CD4-positive, alpha-beta T cell (primary cell): ENCODE measurements around the gene ENGASE. TPM values are rescaled to one million over a fixed set of nuclear protein-coding genes. Genes with fewer than 3 reads are reported as not detected.
A peak's percentile ranks its signal among the peaks of the same experiment; 100 is the strongest.

Experiments used
- ATAC-seq: fragments of 200-7000 bp; cut with Tn5 transposase; one replicate; pipeline ENCODE4 v1.10.0; 2022; ENCODE audit warnings: mild to moderate bottlenecking; ENCODE audit not compliant: poor library complexity
- CTCF ChIA-PET: fragments of 350-600 bp; sonication (Branson Sonifier 250); formaldehyde crosslinking; loops from one replicate; lab custom pipeline; 2021; ENCODE audit warnings: antibody characterized with exemption, inconsistent platforms; lab: Charles Lee
- POLR2A ChIA-PET: fragments of 350-600 bp; sonication (Branson Sonifier 250); formaldehyde crosslinking; loops from one replicate; lab custom pipeline; 2021; ENCODE audit warnings: antibody characterized with exemption, inconsistent platforms; lab: Charles Lee
- DNase-seq, 14 experiments: peaks; one replicate each; pipeline ENCODE4 v3.0.0-alpha.2; 2013 to 2020; ENCODE audit warnings: mixed read lengths in 2 of 14
- H3K27ac ChIP-seq, 2 donors: one replicate each; pipeline versions ENCODE4 v1.5.1 to v1.7.0; 2013; ENCODE audit warnings: low read length in 2 of 2, low read depth in 1 of 2, mild to moderate bottlenecking in 1 of 2
- H3K27me3 ChIP-seq, 2 experiments: 1 replicate in 1 of 2; 2 replicates in 1 of 2; pipeline versions ENCODE4 v1.6.1 to v1.7.0; 2013; ENCODE audit warnings: low read length in 2 of 2, control low read depth in 1 of 2, mild to moderate bottlenecking in 1 of 2, moderate library complexity in 1 of 2; ENCODE audit not compliant: insufficient read depth in 2 of 2, control insufficient read depth in 1 of 2
- H3K36me3 ChIP-seq: one replicate; pipeline ENCODE4 v1.6.1; 2013; ENCODE audit warnings: low read length, control low read depth; ENCODE audit not compliant: insufficient read depth
- H3K4me1 ChIP-seq: one replicate; pipeline ENCODE4 v1.6.1; 2013; ENCODE audit warnings: low read length, control low read depth; ENCODE audit not compliant: insufficient read depth
- H3K4me3 ChIP-seq: one replicate; pipeline ENCODE4 v1.5.1; 2013; ENCODE audit warnings: mild to moderate bottlenecking, low read length, moderate library complexity
- H3K9me3 ChIP-seq, 2 experiments: 1 replicate in 1 of 2; 2 replicates in 1 of 2; pipeline versions ENCODE4 v1.6.1 to v1.7.0; 2013; ENCODE audit warnings: low read length in 2 of 2, mild to moderate bottlenecking in 2 of 2, control low read depth in 1 of 2, moderate library complexity in 1 of 2; ENCODE audit not compliant: control insufficient read depth in 1 of 2, insufficient read depth in 1 of 2
- H3K27ac Mint-ChIP-seq: one replicate; pipeline ENCODE4 v1.8.0; 2020; ENCODE audit warnings: mixed read lengths
- H3K27me3 Mint-ChIP-seq: one replicate; pipeline ENCODE4 v1.8.0; 2021; ENCODE audit warnings: mixed read lengths
- H3K36me3 Mint-ChIP-seq: one replicate; pipeline ENCODE4 v1.8.0; 2021; ENCODE audit warnings: low read depth, mixed read lengths
- H3K4me1 Mint-ChIP-seq: one replicate; pipeline ENCODE4 v1.8.0; 2021; ENCODE audit warnings: low read depth, mixed read lengths
- H3K4me3 Mint-ChIP-seq: one replicate; pipeline ENCODE4 v1.8.0; 2020; ENCODE audit warnings: mild to moderate bottlenecking, mixed read lengths
- H3K9me3 Mint-ChIP-seq: one replicate; pipeline ENCODE4 v1.8.0; 2020; ENCODE audit warnings: mixed read lengths
- intact Hi-C, 2 experiments: fragments of 100-400 bp; cut with DNase I in 1 of 2; cut with micrococcal nuclease in 1 of 2; formaldehyde crosslinking; loops; one replicate each; pipeline versions ENCODE4 v1.15.1 to v1.9.0; 2023 to 2025; cut with DNase I, micrococcal nuclease
- total RNA-seq, 174 experiments: library from RNA in 2 of 174; stranded (reverse) in 2 of 174; gene quantifications; one replicate each; pipeline ENCODE4 v1.2.3 and lab custom pipeline; 2021 to 2026
- TF ChIP-seq, protein P1 (sequence below): fragments of 200-600 bp; IDR thresholded peaks from one replicate; pipeline ENCODE4 v1.8.0; 2022; ENCODE audit warnings: antibody characterized with exemption, mild to moderate bottlenecking

The ENGASE gene
- total RNA-seq, 2 experiments from 2014 or later, result 49.8 to 50.9 TPM

DNA sequence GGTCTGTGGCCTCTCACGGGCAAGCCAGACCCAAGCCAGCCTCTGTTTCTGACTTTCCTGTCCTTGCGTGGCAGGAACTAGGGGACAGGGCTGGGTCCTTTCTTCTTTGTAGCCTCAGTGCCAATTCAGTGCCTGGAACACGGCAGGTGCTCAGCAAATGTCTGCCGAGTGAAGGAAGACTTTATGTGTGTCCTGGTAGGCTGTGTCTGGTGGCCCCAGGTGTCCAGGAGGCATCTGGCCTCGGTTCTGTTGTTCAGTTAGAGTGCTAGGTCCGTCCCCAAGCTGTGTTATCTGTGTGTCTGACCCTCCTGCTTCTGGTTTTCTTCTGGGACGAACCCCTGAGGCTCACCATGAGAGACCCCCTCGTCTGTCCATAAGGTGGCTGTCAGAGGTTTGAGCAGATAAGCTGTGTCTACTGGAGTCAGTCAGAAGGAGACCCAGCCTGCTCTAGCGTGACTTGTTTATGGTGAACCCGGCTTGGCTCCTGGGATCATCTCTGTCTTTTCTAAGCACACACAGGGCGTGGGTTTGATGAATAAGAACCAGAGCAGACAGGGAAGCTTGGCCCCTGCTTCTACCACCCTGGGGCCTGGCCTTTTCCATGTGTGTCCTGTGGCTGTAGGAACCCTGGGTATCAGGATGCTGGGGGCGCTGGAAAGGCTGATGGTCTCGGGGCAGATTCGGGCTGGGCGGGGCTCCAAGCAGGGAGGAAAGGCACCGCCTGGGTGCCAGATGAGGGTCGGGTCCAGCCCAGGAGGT is 39.3 kb downstream of the ENGASE start:
- peaks cover 0 to under 1% of the 10 kb centered on the region in 2 experiments for H3K9me3 ChIP-seq
- no peaks in the 10 kb centered on the region for H3K36me3 Mint-ChIP-seq
- DNase-seq (no peak), ATAC-seq (no peak)
- H3K27ac Mint-ChIP-seq, result no peak overlapping the region
- H3K27me3 Mint-ChIP-seq, result no peaks in the 10 kb centered on the region
- no peaks in the 10 kb centered on the region for H3K9me3 Mint-ChIP-seq
- ChIA-PET POLR2A (no interaction called here), CTCF (no interaction called here)
- intact Hi-C loops, result no loop called here
- TF ChIP-seq, protein P1, sequence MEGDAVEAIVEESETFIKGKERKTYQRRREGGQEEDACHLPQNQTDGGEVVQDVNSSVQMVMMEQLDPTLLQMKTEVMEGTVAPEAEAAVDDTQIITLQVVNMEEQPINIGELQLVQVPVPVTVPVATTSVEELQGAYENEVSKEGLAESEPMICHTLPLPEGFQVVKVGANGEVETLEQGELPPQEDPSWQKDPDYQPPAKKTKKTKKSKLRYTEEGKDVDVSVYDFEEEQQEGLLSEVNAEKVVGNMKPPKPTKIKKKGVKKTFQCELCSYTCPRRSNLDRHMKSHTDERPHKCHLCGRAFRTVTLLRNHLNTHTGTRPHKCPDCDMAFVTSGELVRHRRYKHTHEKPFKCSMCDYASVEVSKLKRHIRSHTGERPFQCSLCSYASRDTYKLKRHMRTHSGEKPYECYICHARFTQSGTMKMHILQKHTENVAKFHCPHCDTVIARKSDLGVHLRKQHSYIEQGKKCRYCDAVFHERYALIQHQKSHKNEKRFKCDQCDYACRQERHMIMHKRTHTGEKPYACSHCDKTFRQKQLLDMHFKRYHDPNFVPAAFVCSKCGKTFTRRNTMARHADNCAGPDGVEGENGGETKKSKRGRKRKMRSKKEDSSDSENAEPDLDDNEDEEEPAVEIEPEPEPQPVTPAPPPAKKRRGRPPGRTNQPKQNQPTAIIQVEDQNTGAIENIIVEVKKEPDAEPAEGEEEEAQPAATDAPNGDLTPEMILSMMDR, result no peak
- no peak overlapping the region for H3K4me3 Mint-ChIP-seq
- H3K4me3 ChIP-seq, result no peak overlapping the region
- no peak overlapping the region for H3K27ac ChIP-seq
- no peaks in the 10 kb centered on the region for H3K27me3 ChIP-seq
- H3K4me1 Mint-ChIP-seq, result no peaks in the 10 kb centered on the region
- no peaks in the 10 kb centered on the region for H3K36me3 ChIP-seq
- no peaks in the 10 kb centered on the region for H3K4me1 ChIP-seq

DNA sequence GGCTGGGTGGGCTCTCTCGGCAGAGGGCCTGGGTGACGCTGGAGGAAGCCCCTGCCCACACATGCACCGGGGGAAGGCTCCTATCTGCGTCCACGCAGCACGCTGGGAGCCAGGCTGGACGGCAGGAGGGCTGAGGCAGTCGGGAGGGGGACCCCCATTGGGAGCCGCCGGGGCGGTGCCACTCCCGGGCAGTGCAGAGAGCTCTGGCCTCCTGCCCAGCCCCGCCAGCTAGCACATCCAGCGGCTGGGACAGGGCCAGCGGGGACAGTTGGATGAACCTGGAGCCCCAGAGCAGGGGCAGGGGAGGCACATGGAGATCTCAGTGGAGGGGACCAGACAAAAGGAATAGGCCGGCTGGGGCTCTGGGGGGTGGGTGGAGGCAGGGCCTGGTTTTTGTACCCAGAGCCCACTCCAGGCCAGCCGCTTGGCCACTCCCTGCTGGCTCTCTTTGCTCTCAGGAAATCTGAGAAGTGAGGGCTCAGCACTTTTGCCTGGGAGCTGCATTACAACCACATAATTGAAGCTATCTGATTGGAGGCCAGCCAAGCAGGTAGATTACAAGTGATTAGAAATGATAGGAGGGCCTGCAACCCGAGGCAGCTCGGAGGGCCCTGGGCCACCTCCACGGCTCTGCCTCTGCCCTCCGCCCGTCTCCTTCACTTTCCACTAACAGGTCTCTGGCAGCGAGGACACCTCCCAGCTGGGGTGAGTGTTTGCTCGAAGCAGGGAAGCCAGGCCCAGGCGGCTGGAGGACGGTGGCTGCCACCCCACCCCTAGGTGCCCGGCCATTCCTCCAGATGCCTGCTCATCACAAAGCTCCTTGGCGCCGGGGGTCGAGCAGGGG is 40.1 kb downstream of the ENGASE start:
- no peak for ATAC-seq
- H3K36me3 Mint-ChIP-seq, result no peaks in the 10 kb centered on the region
- TF ChIP-seq, protein P1, result no peak
- H3K36me3 ChIP-seq, result no peaks in the 10 kb centered on the region
- no peaks in the 10 kb centered on the region for H3K27me3 ChIP-seq
- no peak overlapping the region for H3K27ac ChIP-seq
- no peaks in the 10 kb centered on the region for H3K4me1 Mint-ChIP-seq
- H3K4me1 ChIP-seq, result no peaks in the 10 kb centered on the region
- peak in 1 of 14 experiments; percentile 7 for DNase-seq
- POLR2A ChIA-PET, result no interaction called here
- no peaks in the 10 kb centered on the region for H3K27me3 Mint-ChIP-seq
- no peak overlapping the region for H3K27ac Mint-ChIP-seq
- CTCF ChIA-PET, result no interaction called here
- no peak overlapping the region for H3K4me3 ChIP-seq
- no peak overlapping the region for H3K4me3 Mint-ChIP-seq
- H3K9me3 ChIP-seq, result no peaks in the 10 kb centered on the region
- intact Hi-C loops, result no loop called here
- no peaks in the 10 kb centered on the region for H3K9me3 Mint-ChIP-seq

DNA sequence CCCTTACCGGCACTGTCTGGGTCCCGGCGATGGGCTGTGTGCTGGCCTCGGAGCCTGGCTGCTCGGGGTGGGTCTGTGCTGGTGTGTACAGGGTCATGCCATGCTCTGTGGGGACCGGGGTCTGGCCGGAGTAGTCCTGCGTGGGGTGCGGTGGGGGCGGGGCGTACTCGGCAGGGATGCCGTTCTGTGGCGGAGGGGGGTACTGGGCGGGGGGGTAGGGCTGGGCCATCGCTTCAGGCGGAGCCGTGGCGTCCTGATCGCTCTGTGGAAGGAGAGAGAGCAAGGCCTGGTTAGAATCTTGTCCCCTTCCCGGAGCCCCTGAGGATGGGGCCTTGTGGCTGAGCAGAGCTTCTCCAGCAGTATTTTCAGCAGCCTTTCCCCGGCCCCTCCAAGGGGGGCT is 40.9 kb downstream of the ENGASE start:
- H3K27ac Mint-ChIP-seq, result no peak overlapping the region
- Histone ChIP-seq H3K27me3 (no peaks in the 10 kb centered on the region), H3K4me1 (no peaks in the 10 kb centered on the region), H3K9me3 (no peaks in the 10 kb centered on the region), H3K36me3 (no peaks in the 10 kb centered on the region), H3K4me3 (no peak overlapping the region), H3K27ac (no peak overlapping the region)
- DNase-seq (no peak), ATAC-seq (no peak)
- H3K9me3 Mint-ChIP-seq, result no peaks in the 10 kb centered on the region
- intact Hi-C loops, result no loop called here
- H3K4me3 Mint-ChIP-seq, result no peak overlapping the region
- POLR2A ChIA-PET, result no interaction called here
- TF ChIP-seq, protein P1, result no peak
- H3K4me1 Mint-ChIP-seq, result no peaks in the 10 kb centered on the region
- H3K27me3 Mint-ChIP-seq, result no peaks in the 10 kb centered on the region
- CTCF ChIA-PET, result no interaction called here
- no peaks in the 10 kb centered on the region for H3K36me3 Mint-ChIP-seq
